HG03095 (cell line): ENCODE results near the gene PLA2G4D.

Source experiments
- ATAC-seq: cut with Tn5 transposase; IDR thresholded peaks from one replicate; pipeline ENCODE4 v1.9.1; 2021; ENCODE audit warnings: moderate library complexity; ENCODE audit not compliant: unreplicated experiment

Gene PLA2G4D, protein sequence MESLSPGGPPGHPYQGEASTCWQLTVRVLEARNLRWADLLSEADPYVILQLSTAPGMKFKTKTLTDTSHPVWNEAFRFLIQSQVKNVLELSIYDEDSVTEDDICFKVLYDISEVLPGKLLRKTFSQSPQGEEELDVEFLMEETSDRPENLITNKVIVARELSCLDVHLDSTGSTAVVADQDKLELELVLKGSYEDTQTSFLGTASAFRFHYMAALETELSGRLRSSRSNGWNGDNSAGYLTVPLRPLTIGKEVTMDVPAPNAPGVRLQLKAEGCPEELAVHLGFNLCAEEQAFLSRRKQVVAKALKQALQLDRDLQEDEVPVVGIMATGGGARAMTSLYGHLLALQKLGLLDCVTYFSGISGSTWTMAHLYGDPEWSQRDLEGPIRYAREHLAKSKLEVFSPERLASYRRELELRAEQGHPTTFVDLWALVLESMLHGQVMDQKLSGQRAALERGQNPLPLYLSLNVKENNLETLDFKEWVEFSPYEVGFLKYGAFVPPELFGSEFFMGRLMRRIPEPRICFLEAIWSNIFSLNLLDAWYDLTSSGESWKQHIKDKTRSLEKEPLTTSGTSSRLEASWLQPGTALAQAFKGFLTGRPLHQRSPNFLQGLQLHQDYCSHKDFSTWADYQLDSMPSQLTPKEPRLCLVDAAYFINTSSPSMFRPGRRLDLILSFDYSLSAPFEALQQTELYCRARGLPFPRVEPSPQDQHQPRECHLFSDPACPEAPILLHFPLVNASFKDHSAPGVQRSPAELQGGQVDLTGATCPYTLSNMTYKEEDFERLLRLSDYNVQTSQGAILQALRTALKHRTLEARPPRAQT

GRCh38 chr15:42094512-42094963 is at the start of gene PLA2G4D:
TSS of gene PLA2G4D (minus strand) at chr15:42094562. CDS start at chr15:42094459, 103 bp downstream.
- no peak for ATAC-seq

- no peak for ATAC-seq
These were observed 49.0 kb upstream of the PLA2G4D start for GRCh38 chr15:42143356-42143755.

DNA sequence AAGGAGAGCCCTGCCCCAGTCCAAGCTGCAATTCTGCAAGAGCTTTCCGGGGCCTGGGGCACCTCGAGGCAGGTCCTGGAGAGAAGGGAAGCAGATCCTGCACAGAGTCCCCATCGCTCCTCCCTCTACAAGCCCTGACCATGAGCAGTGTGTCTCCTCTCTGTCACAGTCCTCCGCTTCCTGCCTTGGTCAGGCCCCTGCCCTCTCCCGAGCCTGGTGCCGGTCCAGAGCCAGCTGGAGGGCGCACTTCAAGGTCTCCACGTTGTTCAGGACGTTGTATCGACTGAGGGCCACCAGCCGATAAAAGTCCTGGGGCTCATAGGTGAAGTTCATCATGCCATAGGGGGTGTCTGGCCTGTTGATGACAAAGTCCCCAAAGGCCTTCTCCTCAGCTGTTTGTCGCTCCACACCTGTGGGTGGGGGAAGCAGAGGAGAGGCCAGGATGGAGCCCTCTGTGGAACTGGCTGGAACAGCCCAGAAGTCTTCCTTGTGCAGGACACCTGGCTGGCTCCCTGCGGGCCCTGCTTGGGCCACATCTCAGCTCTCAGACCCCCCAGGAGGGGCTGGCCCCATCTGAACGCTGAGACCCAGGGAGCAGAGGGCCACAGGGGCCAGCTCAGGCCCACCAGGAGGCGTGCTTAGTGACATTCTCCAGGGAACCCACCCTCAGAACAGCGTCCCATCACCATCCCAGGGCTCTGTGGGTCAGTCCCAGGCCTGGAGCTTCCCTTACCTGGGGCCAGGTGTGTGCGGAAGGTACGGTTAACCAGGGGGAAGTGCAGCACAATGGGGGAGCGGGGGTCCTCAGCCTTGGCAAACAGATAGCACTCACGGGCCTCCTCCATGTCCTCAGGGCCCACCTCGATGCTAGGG is 47.7 kb upstream of the PLA2G4D start:
- no peak for ATAC-seq

- no peak for ATAC-seq
These were observed 46.9 kb upstream of the PLA2G4D start for GRCh38 chr15:42141246-42141645.

DNA sequence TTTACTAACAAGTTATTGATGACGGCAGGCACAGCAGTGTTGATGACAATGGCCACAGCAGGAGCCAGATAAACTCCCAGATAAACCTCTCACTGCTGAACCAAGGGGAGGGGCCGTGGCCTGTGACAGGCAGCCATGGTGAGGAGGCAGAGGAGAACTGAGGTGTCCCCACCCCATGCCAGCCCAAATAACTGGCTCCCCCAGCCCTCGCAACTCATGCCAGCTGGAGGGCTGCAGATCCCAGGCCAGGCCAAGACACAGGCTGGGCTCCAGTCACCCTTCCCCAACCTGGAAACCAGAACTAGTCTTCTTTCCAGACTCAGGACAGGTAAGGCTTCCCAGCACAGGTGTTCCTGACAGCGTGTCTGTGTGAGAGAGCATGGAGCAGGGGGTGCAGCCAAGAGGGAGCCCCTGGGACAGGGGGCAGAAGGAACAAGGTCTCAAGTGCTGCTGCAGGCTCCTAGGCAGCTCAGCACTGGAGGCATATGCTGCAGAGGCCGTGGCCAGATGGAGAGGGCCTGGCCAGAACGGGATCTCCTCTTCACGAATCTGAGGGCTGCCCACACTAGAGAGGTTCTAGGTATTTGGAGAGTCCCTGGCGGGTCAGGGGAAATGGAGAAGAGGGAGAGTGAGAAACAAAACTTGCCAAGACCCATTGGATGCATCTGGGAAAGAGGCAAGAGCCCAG is 46.2 kb upstream of the PLA2G4D start:
- ATAC-seq: no peak

GRCh38 chr15:42139596-42139995 is 45.2 kb upstream of the PLA2G4D start:
- no peak for ATAC-seq

DNA sequence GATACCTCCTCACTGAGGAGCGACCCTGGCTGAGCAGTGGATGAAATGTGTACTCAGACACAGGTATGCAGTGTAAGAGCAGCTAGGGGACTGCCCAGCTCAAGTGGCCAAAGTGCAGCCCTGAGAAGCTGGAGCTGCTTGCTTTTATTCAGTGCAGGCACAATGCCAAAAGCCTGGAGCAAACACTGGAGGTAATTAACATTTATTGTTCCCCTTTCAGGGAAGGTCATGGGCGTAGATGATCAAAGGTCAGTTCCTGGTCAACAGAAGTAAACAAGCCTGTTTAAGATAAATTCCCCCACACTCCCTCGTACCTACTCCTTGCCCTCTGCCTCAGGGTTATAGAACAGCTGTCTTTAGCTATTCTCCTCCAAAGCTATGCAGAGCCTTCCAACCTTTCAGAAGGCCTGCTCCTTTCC is 44.6 kb upstream of the PLA2G4D start:
- no peak for ATAC-seq

DNA sequence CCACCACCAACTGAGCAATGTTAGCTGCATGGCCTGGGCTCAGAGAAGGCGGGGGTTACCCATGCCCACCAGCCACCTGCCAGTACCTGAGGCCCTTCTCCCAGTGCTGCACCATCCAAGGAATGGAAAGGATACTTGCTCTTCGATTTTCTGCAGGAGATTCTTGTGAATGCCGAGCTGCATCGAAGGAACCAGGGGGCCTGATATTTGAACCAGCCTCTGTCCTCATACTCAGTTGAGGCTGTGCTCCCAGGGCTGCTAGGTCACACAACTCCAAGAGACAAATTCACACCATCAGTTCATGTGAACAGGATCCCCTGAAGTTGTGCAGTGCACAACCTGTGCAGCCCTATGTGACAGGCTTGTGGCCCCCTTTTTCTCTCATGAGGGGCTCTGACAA is 44.0 kb upstream of the PLA2G4D start:
- no peak for ATAC-seq

DNA sequence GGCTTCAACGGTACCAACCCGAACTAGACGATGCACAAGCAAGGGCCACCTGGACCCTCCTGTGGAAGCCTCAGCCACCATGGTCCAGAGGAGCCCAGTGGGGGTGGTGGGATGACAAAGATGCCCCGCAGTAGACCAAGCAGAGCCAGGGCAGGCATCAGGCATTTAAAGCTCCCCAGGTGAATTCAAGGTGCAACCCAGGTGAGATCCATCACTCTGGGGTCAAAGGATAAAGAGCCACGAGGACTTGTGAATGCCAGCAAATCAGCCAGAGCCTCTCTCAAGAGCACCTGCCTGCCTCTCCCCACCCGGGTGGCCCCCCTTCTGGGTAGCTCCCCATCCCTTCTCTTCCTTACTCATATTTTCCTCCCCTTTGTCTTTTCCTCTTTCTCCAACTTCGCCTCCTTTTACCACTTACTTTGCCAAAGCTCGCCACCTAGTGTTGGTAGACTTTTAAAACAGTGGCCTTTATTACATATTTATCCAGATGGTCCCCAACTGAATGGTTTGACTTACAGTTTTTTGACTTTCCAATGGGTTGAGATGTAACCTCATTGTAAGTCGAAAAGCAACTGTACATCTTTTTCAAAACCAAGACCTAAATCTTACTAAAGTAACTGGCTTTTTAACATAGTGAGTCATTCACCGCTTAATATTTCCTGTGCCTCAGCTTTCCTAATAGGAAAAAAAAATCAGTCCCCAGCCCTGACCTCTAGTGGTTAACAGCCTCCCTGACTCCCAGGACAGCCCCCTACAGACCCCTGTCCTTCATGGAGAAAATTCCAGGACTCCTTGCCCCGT is 43.3 kb upstream of the PLA2G4D start:
- ATAC-seq: no peak

GRCh38 chr15:42136513-42136912 is 42.2 kb upstream of the PLA2G4D start:
- ATAC-seq: no peak

- ATAC-seq: no peak
These were observed 41.0 kb upstream of the PLA2G4D start for GRCh38 chr15:42135351-42135750.

- ATAC-seq: no peak
These were observed 40.4 kb upstream of the PLA2G4D start for GRCh38 chr15:42134617-42135245.

DNA sequence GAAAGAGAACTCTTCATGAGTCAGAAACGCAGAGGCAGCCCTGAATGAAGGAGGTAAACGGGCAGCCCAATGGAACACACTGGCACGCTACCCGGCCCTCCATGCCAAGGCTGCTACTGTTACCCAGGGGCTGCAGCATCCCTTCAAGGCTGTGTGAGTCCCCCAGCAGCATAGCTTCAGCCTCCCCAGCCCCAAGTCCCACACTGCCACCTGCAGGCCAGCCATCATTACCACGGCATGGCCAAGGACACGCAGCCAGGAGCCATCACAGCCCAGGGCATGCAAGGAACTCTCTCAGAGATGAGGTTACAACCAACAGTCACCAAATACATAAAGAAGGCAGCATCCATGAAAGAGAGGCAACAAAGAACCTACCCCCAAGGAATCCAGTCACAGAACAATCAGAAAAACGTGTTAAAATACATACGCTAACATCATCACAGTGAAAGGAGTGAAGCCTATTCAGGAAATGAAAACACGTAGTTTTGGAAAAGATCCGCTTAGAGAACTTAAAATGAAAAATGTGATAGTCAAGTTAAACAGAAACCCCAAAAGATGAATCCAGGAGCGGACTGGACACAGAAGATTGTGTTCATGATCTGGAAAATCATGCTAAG is 39.6 kb upstream of the PLA2G4D start:
- no peak for ATAC-seq

DNA sequence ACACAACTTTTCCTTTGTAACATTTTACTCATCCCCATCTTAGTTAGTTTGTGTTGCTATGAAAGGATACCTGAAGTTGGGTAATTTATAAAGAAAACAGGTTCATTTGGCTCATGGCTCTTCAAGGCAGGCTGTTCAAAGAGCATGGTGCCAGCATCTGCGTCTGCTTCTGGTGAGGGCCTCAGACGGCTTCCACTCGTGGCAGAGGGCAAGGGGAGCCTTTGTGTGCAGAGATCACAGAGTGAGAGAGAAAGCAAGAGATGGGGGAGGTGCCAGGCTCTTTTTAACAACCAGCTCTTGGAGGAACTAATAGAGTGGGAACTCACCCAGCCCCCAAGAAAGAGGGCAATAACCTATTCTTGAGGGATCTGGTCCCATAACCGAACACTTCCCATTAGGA is 39.0 kb upstream of the PLA2G4D start:
- ATAC-seq: no peak

DNA sequence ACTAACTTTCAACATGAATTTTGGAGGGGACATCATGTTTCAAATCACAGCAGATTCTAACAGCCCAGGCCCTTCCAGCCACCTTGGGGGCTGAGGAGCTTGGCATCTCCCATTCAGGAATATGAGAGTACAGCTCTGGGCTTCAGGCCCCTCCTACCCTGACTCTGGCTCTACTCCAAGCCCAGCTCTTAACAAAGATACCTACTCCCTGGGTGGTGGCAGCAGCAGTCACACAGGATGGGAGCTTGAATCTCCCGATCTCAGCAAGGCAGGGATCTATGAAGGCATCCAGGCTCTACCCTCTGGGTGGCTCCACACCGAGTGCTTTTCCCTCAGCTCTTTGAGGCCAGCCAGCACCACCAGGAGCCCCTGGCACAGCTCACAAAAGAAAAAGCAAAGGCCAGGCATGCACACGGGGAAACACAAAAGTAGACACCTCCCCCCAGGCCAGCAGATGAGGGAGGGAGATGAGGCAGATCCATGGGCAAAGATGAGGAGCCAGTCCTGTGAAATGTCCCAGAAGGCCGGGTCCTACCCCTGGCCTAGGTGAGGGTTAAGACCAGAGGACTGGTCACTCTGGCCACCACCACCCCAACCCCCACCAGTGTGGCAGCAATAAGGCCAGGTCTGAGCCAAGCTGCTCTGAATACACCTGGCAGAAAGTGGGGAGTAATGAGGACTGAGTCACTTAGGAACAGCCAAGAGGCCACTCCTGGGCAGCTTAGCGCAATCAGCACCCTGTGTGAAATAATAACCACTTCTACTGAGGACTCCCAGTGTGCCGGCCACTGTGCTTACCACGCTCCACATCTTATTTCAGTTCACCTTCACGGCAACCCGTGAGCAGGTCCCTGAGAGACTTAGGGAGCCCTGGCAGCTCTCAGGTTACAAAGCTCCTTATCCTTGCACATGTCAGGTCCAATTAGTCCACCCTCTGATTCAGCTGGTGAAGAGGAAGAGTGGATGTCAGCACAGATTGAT is 37.8 kb upstream of the PLA2G4D start:
- no peak for ATAC-seq

DNA sequence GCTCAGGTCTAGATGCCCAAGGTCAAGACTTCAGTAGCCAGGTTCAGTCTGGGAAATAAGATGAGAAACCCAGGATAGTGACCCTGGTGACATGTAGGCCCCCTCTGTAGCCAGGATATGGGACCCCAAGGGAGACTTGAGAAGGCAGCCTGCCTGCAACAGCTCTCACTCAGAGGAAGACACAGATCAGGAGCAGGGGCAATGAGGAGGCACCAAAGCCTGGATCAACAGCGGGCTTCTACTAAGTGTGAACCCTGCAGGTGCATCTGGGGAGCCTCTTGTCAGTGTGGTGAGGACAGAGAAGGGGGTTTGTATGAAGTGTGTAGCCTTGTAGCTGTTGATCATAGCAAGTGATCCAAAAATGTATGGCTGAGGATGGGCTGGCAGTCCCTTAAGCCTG is 36.6 kb upstream of the PLA2G4D start:
- ATAC-seq: no peak

DNA sequence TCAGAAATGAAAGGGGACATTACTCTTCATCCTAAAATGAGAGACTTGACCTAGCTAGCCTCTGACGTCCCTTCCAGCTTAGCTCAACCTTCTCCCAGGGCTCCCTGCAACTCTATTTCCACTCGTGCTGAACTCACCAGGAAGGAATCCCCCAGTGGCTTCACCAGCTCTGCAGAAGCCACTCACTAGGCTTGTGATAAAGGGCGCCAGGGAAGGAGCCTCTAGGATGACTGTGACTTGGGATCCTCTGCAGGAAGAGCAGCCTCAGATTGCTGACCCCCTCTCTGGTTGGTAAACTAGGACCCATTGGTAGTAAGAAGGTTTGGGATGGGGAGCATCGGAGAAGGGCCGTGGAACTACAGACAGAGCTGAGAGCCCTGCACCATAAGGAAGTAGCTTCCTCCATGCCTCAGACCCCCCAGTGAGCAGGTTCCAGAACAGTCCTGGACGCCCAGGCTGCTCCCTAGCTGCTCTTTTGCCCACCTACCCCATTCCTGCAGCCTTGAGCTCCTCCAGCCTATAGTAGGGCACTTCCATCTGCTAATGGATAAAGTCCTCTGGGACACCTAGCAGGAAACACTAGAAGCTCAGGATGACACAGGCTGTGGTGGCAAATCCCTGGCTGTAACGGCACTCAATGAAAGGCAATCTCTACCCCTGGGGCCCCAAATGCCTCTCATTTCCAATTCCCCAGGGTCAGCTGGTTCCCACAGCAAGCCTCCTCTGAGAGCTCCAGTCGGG is 36.1 kb upstream of the PLA2G4D start:
- no peak for ATAC-seq
